H9 (cell line): ENCODE results near the gene FAM193B. TPM values are rescaled to one million over a fixed set of nuclear protein-coding genes. Genes with fewer than 3 reads are reported as not detected.

Source experiments
- DNase-seq: peaks from one replicate; pipeline ENCODE4 v3.0.0-alpha.2; 2017
- H2AFZ ChIP-seq: one replicate; pipeline ENCODE4 v1.6.1; 2013; ENCODE audit warnings: mild to moderate bottlenecking, low read length, control low read depth, moderate library complexity
- H2AK5ac ChIP-seq: 2 replicates; pipeline ENCODE4 v1.6.1; 2013; ENCODE audit warnings: low read length, control low read depth, mixed read lengths; ENCODE audit not compliant: insufficient read length
- H2BK120ac ChIP-seq: one replicate; pipeline ENCODE4 v1.6.1; 2013; ENCODE audit warnings: low read depth, mild to moderate bottlenecking, low read length, control low read depth, inconsistent platforms; ENCODE audit not compliant: poor library complexity, severe bottlenecking
- H2BK12ac ChIP-seq: 2 replicates; pipeline ENCODE4 v1.6.1; 2013; ENCODE audit warnings: low read length, control low read depth, mixed read lengths, low read depth; ENCODE audit not compliant: insufficient read length
- H2BK15ac ChIP-seq: 2 replicates; pipeline ENCODE4 v1.6.1; 2013; ENCODE audit warnings: low read depth, low read length, control low read depth
- H2BK20ac ChIP-seq: one replicate; pipeline ENCODE4 v1.6.1; 2013; ENCODE audit warnings: low read depth, mild to moderate bottlenecking, low read length, control low read depth, inconsistent platforms; ENCODE audit not compliant: poor library complexity, severe bottlenecking
- H2BK5ac ChIP-seq: 2 replicates; pipeline ENCODE4 v1.6.1; 2013; ENCODE audit warnings: low read length, control low read depth, mixed read lengths; ENCODE audit not compliant: insufficient read length
- H3K14ac ChIP-seq: 2 replicates; pipeline ENCODE4 v1.6.1; 2013; ENCODE audit warnings: low read length, control low read depth; ENCODE audit not compliant: insufficient read depth
- H3K18ac ChIP-seq: 2 replicates; pipeline ENCODE4 v1.6.1; 2013; ENCODE audit warnings: low read depth, mild to moderate bottlenecking, mixed read lengths, low read length, control low read depth; ENCODE audit not compliant: insufficient read length
- H3K23ac ChIP-seq: 2 replicates; pipeline ENCODE4 v1.6.1; 2013; ENCODE audit warnings: low read length, control low read depth, mixed read lengths, low read depth; ENCODE audit not compliant: insufficient read length
- H3K23me2 ChIP-seq: 2 replicates; pipeline ENCODE4 v1.6.1; 2013; ENCODE audit warnings: low read depth, mild to moderate bottlenecking, mixed read lengths, low read length, control low read depth; ENCODE audit not compliant: insufficient read length, poor library complexity, severe bottlenecking
- H3K27ac ChIP-seq: 2 replicates; pipeline ENCODE4 v1.5.1; 2013; ENCODE audit warnings: low read length, control low read depth, mixed read lengths, low read depth; ENCODE audit not compliant: insufficient read length
- H3K27me3 ChIP-seq: 2 replicates; pipeline ENCODE4 v1.6.1; 2013; ENCODE audit warnings: low read length, control low read depth, inconsistent platforms; ENCODE audit not compliant: insufficient read depth
- H3K4ac ChIP-seq: 2 replicates; pipeline ENCODE4 v1.6.1; 2013; ENCODE audit warnings: low read depth, mild to moderate bottlenecking, control low read depth, inconsistent platforms, low read length, moderate library complexity
- H3K4me1 ChIP-seq: 2 replicates; pipeline ENCODE4 v1.6.1; 2013; ENCODE audit warnings: low read length, control low read depth, inconsistent platforms; ENCODE audit not compliant: insufficient read depth
- H3K4me2 ChIP-seq: 2 replicates; pipeline ENCODE4 v1.6.1; 2013; ENCODE audit warnings: low read length, control low read depth, mixed read lengths; ENCODE audit not compliant: insufficient read length, insufficient read depth
- H3K56ac ChIP-seq: 2 replicates; pipeline ENCODE4 v1.6.1; 2013; ENCODE audit warnings: low read depth, mild to moderate bottlenecking, mixed read lengths, low read length, control low read depth; ENCODE audit not compliant: insufficient read length
- H3K79me1 ChIP-seq: 2 replicates; pipeline ENCODE4 v1.6.1; 2013; ENCODE audit warnings: low read depth, mild to moderate bottlenecking, moderate library complexity, low read length, control low read depth, inconsistent platforms; ENCODE audit not compliant: insufficient read depth, poor library complexity, severe bottlenecking
- H3K79me2 ChIP-seq: 2 replicates; pipeline ENCODE4 v1.6.1; 2013; ENCODE audit warnings: low read length, control low read depth, inconsistent platforms; ENCODE audit not compliant: insufficient read depth
- H3K9ac ChIP-seq: 2 replicates; pipeline ENCODE4 v1.6.1; 2013; ENCODE audit warnings: low read length, control low read depth, mixed read lengths; ENCODE audit not compliant: insufficient read length; ENCODE audit errors: extremely low read depth
- H3K9me3 ChIP-seq: one replicate; pipeline ENCODE4 v1.6.1; 2013; ENCODE audit warnings: low read depth, low read length, inconsistent platforms; ENCODE audit not compliant: control insufficient read depth
- H3T11ph ChIP-seq: one replicate; pipeline ENCODE4 v1.6.1; 2013; ENCODE audit warnings: mild to moderate bottlenecking, low read length, control low read depth, inconsistent platforms
- H4K20me1 ChIP-seq: one replicate; pipeline ENCODE4 v1.6.1; 2013; ENCODE audit not compliant: control insufficient read depth, insufficient read length, insufficient read depth
- H4K5ac ChIP-seq: 2 replicates; pipeline ENCODE4 v1.6.1; 2013; ENCODE audit warnings: low read depth, mild to moderate bottlenecking, mixed read lengths, low read length, control low read depth; ENCODE audit not compliant: insufficient read length
- H4K8ac ChIP-seq: replicated peaks from 2 replicates; pipeline ENCODE4 v1.6.1; 2013; ENCODE audit warnings: low read length, control low read depth, mixed read lengths, low read depth; ENCODE audit not compliant: insufficient read length
- H4K91ac ChIP-seq: 2 replicates; pipeline ENCODE4 v1.6.1; 2013; ENCODE audit warnings: low read depth, mild to moderate bottlenecking, moderate library complexity, mixed read lengths, low read length, control low read depth; ENCODE audit not compliant: insufficient read length
- H3K27ac Mint-ChIP-seq, 3 experiments: 2 replicates in 2 of 3; 3 replicates in 1 of 3; pipeline ENCODE4 v1.8.0; 2020 to 2021; ENCODE audit warnings: mixed read lengths in 3 of 3, mild to moderate bottlenecking in 1 of 3, moderate library complexity in 1 of 3
- H3K27me3 Mint-ChIP-seq: 2 replicates; pipeline ENCODE4 v1.8.0; 2021; ENCODE audit warnings: low read depth, mild to moderate bottlenecking, moderate library complexity, mixed read lengths
- H3K36me3 Mint-ChIP-seq, 3 experiments: 2 replicates in 2 of 3; 3 replicates in 1 of 3; pipeline ENCODE4 v1.8.0; 2020 to 2021; ENCODE audit warnings: low read depth in 3 of 3, mixed read lengths in 3 of 3; ENCODE audit not compliant: insufficient read depth in 1 of 3
- H3K4me1 Mint-ChIP-seq, 2 experiments: 2 replicates each; pipeline ENCODE4 v1.8.0; 2020; ENCODE audit warnings: mixed read lengths in 2 of 2
- H3K4me3 Mint-ChIP-seq, 2 experiments: 2 replicates in 1 of 2; 3 replicates in 1 of 2; pipeline ENCODE4 v1.8.0; 2020 to 2021; ENCODE audit warnings: mild to moderate bottlenecking in 2 of 2, mixed read lengths in 2 of 2, moderate library complexity in 1 of 2
- H3K9me3 Mint-ChIP-seq, 2 experiments: 2 replicates in 1 of 2; 3 replicates in 1 of 2; pipeline ENCODE4 v1.8.0; 2020; ENCODE audit warnings: mild to moderate bottlenecking in 2 of 2, mixed read lengths in 2 of 2, moderate library complexity in 1 of 2
- WGBS: extraction: QIAGEN DNeasy Blood & Tissue Kit; methylation state at CpG from one replicate; pipeline ENCODE4 v1.1.7; 2013; ENCODE audit warnings: missing lambda C conversion rate, low lambda C conversion rate, mixed read lengths; ENCODE audit not compliant: insufficient read length; ENCODE audit errors: extremely low coverage; 5-methylcytosine and 5-hydroxymethylcytosine counted together
- total RNA-seq: library from RNA; stranded (reverse); gene quantifications from 2 replicates; pipeline ENCODE4 v1.2.1, GENCODE V29; 2021
- TF ChIP-seq, protein P1 (sequence below): fragments of 200-600 bp; sonication (generic); conservative IDR thresholded peaks from 3 replicates; pipeline ENCODE4 v1.8.0; 2021; ENCODE audit warnings: antibody characterized with exemption, mild to moderate bottlenecking

FAM193B gene
- total RNA-seq, 1 experiment from 2014 or later, result 71.5 TPM

DNA sequence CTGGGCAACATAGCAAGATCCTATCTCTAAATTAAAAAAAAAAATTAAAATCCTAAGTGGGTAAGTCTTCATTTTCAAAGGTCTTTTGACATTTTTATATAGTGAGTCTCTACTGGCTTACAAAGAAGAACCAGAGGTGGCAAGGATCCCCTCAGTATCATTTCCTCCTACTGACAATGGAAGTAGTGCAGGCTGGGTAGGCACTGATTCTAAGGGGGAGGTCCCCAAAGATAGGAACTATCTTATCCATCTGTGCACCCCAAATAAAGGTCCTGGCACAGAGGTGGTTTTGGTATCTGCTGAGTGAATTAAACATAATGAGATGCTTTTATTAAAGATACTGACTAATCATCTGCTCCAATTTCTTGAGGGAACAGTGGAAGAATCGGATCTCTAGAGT lies 4.2 kb downstream of the FAM193B start:
- Histone ChIP-seq H3K14ac (no peak overlapping the region), H3K23ac (no peak overlapping the region), H3K18ac (no peak overlapping the region), H3K9ac (no peak overlapping the region), H2BK5ac (no peak overlapping the region), H3K27me3 (no peaks in the 10 kb centered on the region), H3K9me3 (no peaks in the 10 kb centered on the region), H4K91ac (no peak overlapping the region), H3K4ac (no peak overlapping the region), H3K23me2 (peaks cover 15% of the 10 kb centered on the region), H3K4me2 (no peak overlapping the region), H4K5ac (no peak overlapping the region), H3K56ac (no peak overlapping the region), H3K27ac (no peak overlapping the region), H4K20me1 (no peaks in the 10 kb centered on the region), H2BK120ac (no peak overlapping the region), H2AK5ac (no peak overlapping the region), H2BK20ac (no peak overlapping the region), H3K79me2 (peaks cover 11% of the 10 kb centered on the region; the same call in 1 of the 2 replicates), H4K8ac (no peak overlapping the region), H3K4me1 (peaks cover 5% of the 10 kb centered on the region; the same call in 1 of the 2 replicates), H2BK12ac (no peak overlapping the region), H2AFZ (no peak overlapping the region), H3T11ph (no peak overlapping the region), H3K79me1 (peaks cover 14% of the 10 kb centered on the region), H2BK15ac (no peak overlapping the region)
- no CpG with 5 or more reads among the region's 1 CpG for whole genome bisulfite sequencing
- DNase-seq, result no peak
- H3K27ac Mint-ChIP-seq, result no peak overlapping the region
- peaks cover 22% of the 10 kb centered on the region in 2 experiments for H3K4me1 Mint-ChIP-seq
- no peaks in the 10 kb centered on the region for H3K9me3 Mint-ChIP-seq
- TF ChIP-seq, protein P1, sequence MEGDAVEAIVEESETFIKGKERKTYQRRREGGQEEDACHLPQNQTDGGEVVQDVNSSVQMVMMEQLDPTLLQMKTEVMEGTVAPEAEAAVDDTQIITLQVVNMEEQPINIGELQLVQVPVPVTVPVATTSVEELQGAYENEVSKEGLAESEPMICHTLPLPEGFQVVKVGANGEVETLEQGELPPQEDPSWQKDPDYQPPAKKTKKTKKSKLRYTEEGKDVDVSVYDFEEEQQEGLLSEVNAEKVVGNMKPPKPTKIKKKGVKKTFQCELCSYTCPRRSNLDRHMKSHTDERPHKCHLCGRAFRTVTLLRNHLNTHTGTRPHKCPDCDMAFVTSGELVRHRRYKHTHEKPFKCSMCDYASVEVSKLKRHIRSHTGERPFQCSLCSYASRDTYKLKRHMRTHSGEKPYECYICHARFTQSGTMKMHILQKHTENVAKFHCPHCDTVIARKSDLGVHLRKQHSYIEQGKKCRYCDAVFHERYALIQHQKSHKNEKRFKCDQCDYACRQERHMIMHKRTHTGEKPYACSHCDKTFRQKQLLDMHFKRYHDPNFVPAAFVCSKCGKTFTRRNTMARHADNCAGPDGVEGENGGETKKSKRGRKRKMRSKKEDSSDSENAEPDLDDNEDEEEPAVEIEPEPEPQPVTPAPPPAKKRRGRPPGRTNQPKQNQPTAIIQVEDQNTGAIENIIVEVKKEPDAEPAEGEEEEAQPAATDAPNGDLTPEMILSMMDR, result no peak
- no peaks in the 10 kb centered on the region for H3K27me3 Mint-ChIP-seq
- no peak overlapping the region for H3K4me3 Mint-ChIP-seq
- peaks cover 10 to 28% (median 26%) of the 10 kb centered on the region in 3 experiments for H3K36me3 Mint-ChIP-seq
